Stimulated activated CD8-positive, alpha-beta memory T cell treated with anti-CD3 and anti-CD28 coated beads, Interleukin-15, amount 100 ng/mL, for 24 hours (primary cell): Measurements from ENCODE around the gene PDCD2L.
"Not testable (repeated sequence)": the region's sequence is repeated elsewhere in the genome, so short reads cannot be mapped to it uniquely, and the experiment has no call there.

Experiments used
- DNase-seq: peaks from one replicate; pipeline ENCODE4 v3.0.0-alpha.2; 2020; ENCODE audit warnings: low read depth

The PDCD2L gene

DNA sequence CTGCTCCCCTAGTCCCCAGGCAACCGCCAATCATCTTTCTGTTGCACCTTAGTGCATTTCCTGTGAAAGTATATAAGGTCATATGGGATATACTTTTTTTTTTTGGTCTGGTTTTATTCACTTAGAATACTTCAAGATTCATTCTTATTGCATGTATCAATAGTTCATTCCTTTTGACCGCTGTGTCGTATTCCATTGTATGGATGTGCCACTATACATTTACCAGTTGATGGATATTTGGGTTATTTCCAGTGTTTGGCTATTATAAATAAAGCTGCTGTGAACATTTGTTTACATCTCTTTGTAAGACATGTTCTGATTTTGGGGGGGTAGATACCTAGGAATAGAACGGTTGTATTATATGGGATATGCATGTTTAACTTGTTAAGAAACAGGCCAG lies 14.1 kb downstream of the PDCD2L start:
- no peak for DNase-seq

DNA sequence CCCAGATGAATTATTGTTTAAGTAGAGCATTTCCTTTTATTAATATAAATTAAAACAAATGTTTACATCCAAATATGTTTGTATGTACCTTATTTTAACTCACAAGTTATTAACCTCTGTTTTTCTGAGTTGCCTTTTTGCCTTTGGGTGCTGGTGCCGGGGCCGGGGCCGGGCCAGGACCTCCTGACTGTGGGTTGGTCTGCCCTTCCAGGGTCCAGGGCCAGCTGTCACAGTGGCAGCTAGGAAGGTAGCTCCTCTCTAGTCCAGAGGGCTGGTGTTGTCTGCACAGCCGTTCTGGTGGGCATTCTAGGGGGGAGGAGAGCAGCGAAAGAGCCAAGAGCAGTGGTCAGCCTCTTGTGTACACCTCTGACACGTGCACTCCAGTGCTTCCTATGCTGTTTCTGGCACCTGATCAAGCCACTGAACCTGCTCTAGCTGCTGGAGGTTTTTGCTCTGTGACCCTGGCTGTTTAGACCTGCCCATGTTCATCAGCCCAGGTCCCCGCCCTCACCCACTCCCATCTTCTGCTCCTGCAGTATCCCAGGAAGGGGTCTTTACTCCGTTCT lies 22.0 kb downstream of the PDCD2L start:
- DNase-seq, result no peak

DNA sequence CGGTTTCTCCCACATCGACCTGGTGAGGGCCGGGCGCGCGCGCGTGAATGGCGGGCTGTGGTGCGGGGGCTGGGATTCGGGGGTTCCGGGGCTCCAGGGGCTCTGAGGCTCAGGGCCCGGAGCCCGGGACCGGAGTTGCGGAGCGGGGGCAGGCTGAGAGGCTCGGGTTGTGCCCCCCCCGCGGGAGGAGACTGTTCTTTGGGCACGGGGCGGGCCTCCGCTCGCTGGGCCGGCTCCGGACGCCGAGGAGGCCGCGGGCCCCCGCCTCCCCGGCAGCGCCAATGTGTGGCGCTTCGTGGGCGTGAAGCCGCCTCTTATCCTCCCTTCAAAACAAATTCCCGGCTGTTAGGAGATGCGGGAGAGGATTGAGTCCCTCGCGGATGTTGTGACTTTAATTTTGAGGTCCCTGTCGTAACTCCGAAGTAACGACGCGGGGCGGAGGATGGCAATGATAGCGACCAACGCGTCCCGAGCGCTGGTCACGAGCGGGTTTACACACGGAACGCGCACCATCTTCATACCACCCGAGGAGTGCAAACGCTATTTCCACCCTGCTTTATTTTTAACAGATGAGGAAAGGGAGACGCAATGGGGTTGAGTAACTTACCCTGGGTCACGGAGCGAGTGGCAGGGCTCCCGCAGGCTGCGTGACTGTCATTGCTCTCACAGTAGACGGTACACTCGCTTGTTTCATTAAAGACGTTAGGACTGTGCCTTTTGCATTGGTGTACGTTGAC lies 24.5 kb downstream of the PDCD2L start:
- DNase-seq, result peak; percentile 20

DNA sequence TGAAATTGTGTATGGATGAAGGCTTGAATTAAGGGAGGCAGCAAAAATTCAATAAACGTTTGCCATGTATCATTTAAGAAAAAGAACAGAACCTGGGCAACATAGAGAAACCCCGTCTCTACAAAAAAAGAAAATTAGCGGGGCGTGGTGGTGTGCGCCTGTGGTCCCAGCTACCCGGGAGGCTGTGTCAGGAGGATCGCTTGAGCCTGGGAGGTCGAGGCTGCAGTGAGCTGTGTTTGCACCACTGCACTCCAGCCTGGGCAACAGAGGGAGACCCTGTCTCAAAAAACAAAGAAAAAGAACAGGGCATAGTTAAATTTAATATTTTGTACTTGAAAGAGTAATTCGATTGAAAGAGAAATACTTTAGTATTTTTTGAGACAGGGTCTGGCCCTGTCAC lies 25.4 kb downstream of the PDCD2L start:
- DNase-seq, result no peak

DNA sequence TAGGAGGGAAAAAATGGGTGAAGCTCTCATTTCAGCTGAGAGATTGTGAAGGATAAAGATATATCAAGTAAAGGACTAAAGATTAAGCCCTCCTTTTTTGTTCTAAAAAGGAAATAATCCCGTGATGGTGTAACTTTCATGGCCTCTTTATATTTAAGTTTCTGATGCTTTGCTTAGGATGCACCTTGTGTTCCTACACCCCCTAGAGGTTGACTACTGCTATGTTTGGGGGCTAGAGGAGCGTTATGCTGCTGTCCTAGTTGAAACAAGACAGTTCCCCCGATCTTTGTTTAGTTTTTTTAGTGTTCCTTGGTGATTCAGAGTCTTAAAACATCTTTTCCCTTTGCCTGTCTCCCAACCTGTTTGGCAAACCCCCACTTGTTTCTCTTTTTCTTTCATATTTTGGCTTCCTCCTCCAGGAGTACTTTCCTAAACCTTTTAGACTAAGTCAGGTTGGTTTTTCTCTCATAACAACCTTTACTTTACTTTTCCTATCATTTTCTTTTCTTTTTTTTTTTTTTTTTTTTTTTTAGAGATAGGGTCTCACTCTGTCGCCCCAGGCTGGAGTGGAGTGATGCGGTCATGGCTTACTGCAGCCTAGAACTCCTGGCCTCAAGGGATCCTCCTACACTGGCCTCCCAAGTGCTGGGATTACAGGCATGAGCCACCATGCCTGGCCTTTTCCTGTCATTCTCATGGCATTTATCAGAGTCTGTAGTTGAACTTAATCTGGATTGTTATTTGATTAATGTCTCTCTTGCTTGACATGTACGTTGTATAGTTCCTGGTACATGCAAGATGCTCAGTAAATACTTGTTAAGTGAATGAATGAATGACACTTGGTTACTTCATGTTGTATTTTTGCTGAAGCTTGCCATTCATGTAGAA lies 26.8 kb downstream of the PDCD2L start:
- no peak for DNase-seq

DNA sequence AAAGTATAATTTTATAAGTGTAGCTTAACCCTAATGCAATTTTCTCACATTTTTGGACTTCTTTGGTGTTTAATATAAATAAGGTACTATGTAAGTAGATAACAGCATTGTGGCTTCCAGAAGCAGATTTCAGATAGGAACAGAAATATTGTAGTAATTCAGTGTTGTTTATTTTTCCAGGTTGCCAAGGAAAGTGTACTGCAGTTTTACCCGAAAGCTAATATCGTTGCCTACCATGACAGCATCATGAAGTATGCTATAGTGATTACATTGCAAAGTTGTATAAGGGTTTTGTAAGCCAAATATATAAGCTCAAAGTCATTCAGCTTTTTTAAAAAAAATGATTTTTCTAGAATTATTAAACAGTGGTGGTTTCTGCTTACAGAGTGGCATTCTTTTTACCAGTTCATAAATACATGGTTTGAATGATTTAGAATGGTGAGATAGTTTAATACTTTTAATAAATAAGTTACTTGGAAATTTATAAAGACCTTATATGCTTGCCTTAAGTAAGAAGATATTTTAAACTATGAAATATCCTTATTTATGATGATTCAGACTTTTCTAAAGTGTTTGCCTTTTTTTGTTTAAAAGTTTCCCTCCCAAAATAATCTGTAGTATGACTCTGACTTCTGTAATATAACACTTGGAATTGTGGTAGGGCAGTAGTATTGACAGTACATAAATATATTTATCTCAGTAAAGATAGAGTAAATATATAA lies 27.6 kb downstream of the PDCD2L start:
- no peak for DNase-seq

DNA sequence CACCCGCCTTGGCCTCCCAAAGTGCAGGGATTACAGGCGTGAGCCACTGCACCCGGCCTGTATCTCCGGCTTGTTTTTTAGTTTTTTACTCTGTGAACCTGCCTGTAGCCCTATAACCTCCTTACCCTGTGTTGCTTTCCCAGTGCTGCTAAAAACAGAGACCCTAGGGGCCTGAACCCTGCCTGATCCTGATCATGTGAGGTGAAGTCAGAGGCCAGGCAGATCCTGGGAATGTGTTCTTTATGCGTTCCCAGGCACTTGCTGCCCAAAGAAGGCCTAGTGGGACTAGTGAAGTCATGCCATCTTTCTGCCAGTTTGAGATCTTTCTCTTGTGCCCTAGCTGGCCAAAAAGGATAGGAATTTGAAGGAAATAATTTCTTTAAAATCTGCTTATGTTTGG lies 28.6 kb downstream of the PDCD2L start:
- DNase-seq, result no peak

DNA sequence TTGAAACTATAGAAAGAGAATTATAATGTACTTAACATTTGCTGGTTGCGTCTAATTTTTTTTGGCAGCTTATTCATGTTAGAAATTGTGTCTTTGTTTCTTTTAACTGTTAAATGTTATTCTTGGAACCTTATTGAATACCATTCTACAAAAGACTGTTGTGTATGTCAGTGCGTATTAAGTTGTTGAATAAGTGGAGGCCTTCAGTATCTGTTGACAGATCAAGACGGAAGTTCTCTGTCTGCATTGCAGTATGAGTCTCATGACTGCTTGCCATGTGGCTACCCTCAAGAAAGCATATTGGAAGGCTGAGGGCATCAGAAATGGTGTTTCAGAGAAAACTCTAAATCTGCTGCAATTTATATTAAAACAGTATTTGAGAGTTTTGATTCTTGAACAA lies 32.5 kb downstream of the PDCD2L start:
- no peak for DNase-seq

DNA sequence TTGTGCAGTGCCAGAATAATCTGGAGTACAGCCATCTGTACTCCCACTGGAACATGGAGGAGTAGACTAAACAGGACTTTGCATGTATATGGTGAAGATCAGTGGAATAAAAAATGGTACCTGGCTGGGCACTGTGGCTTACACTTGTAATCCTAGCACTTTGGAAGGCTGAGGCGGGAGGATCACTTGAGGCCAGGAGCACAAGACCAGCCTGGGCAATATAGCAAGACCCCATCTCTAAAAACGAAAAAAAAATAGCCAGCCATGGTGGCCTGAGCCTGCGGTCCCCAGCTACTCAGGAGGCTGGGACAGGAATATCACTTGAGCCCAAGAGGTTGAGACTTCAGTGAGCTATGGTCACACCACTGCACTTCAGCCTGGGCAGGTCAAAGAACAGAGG lies 44.0 kb downstream of the PDCD2L start:
- DNase-seq, result no peak

DNA sequence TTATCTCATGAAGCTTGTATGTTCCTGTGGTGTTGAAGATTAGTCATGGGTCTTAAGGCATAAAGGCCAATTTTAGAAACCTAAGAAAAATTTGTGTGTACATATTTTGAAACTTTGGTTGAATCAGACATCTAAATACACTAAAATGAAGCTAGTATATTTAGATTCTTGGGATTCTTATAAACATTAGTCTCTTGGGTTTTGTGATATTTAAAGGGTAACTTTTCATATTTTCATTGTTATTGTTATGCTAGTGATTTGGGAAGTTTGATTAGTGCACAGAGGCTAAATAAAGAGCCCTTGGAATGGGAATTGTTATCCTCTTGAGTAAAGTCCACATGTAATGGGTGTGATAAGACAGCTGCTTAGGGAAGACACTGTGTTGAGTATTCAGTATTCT lies 48.5 kb downstream of the PDCD2L start:
- no peak for DNase-seq

DNA sequence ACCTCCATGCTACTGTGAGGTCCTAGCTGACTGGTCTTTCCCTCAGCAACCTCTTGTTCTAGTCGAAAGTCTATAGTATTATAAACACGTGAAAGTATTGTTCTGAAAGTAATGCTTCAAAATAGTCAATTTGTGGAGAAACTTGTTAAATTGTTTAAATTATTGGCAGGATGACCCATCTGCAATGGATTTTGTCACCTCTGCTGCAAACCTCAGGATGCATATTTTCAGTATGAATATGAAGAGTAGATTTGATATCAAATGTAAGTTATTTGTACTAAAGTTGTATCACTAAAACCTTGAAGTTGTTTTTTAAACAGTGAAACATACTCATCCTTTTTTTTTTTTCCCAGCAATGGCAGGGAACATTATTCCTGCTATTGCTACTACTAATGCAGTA lies 49.9 kb downstream of the PDCD2L start:
- DNase-seq, result no peak

DNA sequence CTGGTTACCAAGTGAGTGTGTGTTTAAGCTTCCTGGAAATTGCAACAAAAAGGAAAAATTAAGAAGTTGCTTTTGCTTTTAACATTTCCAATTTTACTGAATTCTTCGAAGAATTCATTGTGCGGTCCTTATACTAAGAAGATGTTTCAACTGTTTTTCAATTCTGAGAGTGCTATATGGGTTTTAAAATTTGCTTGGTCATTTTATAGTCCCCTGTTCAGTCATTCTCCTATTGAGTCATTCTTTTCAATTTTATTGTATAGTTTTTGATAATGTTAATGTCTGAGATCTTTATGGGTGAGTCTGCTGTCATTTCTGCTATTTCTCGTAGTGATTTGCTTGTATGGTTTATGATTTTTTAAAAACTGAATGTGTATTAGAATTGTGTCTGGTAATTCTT lies 50.5 kb downstream of the PDCD2L start:
- no peak for DNase-seq

DNA sequence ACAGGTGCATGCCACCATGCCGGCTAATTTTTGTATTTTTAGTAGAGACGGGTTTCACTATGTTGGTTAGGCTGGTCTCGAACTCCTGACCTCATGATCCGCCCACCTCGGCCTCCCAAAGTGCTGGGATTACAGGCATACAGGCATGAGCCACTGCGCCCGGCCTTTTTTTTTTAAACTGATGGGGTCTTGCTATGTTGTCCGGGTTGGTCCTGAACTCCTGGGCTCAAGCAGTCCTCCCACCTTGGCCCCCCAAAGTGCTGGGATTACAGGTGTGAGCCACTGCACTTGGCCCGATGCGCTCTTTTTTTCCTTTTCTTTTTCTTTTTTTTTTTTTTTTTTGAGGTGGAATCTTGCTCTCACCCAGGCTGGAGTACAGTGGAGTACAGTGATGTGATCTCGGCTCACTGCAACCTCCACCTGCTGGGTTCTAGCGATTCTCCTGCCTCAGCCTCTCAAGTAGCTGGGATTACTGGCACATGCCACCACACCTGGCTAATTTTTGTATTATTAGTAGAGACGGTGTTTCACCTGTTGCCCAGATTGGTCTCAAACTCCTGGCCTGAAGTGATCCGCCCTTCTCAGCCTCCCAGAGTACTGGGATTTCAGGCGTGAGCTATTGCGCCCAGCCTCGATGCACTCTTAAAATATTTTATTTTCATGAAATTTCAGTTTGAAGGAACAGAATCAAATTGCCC lies 51.7 kb downstream of the PDCD2L start:
- not testable (repeated sequence) for DNase-seq

DNA sequence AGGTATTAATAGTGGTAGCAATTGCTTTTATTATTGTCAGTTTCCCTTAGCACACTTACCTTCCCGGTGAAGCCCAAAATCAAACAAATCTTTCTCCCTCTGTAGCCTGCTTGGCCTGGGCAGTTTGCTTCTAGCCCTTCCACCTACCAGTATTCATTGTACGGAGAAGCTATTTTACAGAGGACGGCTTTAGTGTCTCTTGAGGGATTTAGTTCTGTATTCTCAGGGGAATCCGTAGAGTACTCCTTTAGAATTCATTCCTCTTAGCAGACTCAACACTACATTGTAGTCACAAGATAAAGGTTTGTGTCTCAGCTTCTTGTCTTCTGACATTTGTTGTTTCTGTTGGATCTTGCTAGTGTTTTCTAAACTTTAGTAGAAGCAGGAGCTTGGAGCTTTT lies 53.2 kb downstream of the PDCD2L start:
- no peak for DNase-seq

DNA sequence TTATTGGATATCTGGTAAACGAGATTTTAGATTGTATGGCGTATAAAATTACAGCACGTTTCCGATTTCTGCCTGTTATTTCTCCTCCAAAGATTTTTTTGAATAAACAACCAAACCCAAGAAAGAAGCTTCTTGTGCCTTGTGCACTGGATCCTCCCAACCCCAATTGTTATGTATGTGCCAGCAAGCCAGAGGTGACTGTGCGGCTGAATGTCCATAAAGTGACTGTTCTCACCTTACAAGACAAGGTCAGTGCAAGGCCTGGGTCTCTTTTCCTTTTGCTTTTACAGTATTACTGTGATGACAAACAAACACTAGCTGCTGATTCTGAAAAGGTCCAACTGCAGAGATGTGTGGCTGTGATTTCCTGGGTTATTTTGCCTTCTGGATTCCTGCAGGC lies 54.5 kb downstream of the PDCD2L start:
- DNase-seq, result no peak

DNA sequence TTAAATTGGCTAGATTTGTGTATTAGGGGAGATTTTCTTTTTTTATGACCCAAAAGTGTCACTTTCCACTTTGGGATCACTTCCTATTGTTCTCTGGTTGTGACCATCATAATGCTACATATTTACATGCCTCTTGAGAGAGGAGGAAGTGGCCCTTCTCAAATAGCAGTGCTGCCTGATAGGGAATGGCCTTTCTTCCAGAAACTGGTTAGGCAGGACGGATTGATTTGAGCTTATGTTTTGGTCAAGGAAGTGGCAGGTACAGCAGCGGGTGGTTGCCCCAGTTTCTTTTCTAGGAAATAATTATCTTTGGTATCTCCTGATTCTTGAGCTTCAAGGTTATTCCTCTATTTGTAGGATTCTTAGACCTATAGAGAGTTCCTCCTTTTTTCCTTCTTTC lies 55.4 kb downstream of the PDCD2L start:
- DNase-seq, result no peak

DNA sequence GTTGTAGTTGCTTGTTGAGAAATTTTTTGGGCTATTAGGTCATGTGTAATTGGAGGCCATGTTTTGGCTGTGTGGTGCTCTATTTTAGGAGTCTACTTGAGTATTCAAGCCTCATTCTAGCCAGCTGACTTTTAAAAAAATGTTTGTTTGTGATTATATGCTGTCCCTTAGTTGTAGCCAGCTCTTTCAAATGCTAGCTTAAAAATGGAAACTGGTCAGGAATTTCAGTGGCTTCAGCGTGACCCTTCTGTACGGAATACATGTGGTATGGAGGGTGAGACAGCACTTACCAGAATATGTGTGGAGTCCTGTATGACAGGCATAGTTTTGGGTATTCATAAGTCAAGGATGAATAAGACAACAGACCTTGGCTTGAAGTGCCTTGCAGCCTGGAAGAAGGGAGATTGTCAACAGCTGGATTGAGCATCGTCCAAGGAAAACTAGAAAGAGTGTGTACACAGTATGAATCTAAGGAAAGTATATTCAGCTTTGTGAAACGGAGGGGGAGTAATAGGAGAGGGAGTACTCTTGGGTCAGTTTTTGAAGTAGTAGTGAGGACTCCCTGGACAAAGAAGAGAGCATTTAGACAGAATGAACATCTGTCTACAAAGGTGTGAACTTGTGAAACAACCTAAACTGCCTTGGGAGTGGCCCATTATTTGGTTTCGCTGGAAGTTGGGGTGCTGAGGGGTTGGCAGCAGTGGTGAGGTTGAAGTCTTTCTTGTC lies 57.3 kb downstream of the PDCD2L start:
- no peak for DNase-seq

DNA sequence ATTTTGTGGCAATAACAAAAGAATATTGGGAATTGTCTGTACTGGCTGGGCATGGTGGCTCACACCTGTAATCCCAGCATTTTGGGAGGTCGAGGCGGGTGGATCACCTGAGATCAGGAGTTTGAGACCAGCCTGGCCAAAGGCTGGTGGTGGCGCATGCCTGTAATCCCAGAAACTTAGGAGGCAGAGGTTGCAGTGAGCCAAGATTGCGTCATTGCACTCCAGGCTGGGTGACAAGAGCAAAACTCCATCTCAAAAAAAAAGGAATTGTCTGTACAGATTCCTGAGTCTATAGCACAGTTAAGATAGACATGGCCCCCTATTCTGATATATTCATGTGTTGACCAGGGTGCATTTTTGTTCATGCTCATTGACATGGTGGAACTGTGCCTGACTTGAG lies 60.6 kb downstream of the PDCD2L start:
- not testable (repeated sequence) for DNase-seq

DNA sequence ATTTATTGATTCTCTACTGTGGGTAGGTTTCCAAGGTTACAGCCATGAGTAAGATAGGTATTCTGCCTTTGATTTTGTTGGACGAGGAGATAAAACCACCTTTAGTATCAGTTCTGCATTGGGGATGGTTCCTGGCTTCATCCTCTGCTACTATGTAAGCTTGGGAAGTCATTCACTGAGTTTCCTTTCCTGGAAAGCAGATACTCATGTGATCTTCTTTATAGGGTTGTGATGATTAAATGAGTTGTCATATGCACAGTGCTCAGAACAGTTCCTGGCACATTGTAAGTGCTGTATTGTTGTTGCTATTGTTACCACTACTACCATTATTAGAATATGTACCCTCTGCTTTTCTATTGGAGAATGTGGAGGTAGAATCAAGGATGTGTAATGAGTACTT lies 64.2 kb downstream of the PDCD2L start:
- DNase-seq, result no peak

DNA sequence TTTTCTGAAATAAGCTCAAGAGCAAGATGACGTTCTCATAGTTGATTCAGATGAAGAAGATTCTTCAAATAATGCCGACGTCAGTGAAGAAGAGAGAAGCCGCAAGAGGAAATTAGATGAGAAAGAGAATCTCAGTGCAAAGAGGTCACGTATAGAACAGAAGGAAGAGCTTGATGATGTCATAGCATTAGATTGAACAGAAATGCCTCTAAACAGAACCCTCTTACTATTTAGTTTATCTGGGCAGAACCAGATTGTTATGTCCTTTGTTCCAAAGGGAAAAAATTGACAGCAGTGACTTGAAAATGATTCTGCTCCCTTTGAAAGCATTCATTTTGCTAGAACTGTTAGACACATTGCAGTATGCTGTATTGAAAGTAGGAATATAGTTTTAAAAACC lies 64.8 kb downstream of the PDCD2L start:
- not testable (repeated sequence) for DNase-seq
